ENCODE data around the gene STK32A. TPM values are rescaled to one million over a fixed set of nuclear protein-coding genes. Genes with fewer than 3 reads are reported as not detected.

STK32A gene
- total RNA-seq, 2 experiments from 2014 or later: not detected

- Histone ChIP-seq H3K4me3 (ENCODE audit: low read length) (no peak overlapping the region), H3K27ac (ENCODE audit: low read depth in 1 of 2, low read length in 2 of 2) (no peak overlapping the region), H3K36me3 (ENCODE audit: insufficient read depth, low read length) (no peaks in the 10 kb centered on the region), H3K9me3 (ENCODE audit: control insufficient read depth in 1 of 2, insufficient read depth in 1 of 2, low read length in 2 of 2) (no peaks in the 10 kb centered on the region), H3K27me3 (ENCODE audit: control insufficient read depth in 1 of 2, insufficient read depth in 2 of 2, low read length in 2 of 2) (no peaks in the 10 kb centered on the region), H3K4me1 (ENCODE audit: insufficient read depth, low read length) (no peaks in the 10 kb centered on the region)
- Mint-ChIP-seq H3K4me1 (ENCODE audit: low read depth) (no peaks in the 10 kb centered on the region), H3K4me3 (no peak overlapping the region), H3K27ac (no peak overlapping the region), H3K36me3 (ENCODE audit: low read depth) (no peaks in the 10 kb centered on the region), H3K27me3 (peaks cover 8% of the 10 kb centered on the region), H3K9me3 (no peaks in the 10 kb centered on the region)
- TF ChIP-seq, protein P1, sequence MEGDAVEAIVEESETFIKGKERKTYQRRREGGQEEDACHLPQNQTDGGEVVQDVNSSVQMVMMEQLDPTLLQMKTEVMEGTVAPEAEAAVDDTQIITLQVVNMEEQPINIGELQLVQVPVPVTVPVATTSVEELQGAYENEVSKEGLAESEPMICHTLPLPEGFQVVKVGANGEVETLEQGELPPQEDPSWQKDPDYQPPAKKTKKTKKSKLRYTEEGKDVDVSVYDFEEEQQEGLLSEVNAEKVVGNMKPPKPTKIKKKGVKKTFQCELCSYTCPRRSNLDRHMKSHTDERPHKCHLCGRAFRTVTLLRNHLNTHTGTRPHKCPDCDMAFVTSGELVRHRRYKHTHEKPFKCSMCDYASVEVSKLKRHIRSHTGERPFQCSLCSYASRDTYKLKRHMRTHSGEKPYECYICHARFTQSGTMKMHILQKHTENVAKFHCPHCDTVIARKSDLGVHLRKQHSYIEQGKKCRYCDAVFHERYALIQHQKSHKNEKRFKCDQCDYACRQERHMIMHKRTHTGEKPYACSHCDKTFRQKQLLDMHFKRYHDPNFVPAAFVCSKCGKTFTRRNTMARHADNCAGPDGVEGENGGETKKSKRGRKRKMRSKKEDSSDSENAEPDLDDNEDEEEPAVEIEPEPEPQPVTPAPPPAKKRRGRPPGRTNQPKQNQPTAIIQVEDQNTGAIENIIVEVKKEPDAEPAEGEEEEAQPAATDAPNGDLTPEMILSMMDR (IDR thresholded peaks at IDR 0.05): no peak
- CTCF ChIA-PET: no interaction called here
- intact Hi-C loops (cut with DNase I, micrococcal nuclease): no loop called here
- DNase-seq (no peak), ATAC-seq (ENCODE audit: poor library complexity) (no peak)
- POLR2A ChIA-PET: no interaction called here
Measured at GRCh38 chr5:147430628-147431027, 195.8 kb downstream of the STK32A start.

GRCh38 chr5:147431586-147431985, 196.8 kb downstream of the STK32A start:
- Histone ChIP-seq H3K27me3 (ENCODE audit: control insufficient read depth in 1 of 2, insufficient read depth in 2 of 2, low read length in 2 of 2) (no peaks in the 10 kb centered on the region), H3K4me3 (ENCODE audit: low read length) (no peak overlapping the region), H3K36me3 (ENCODE audit: insufficient read depth, low read length) (no peaks in the 10 kb centered on the region), H3K27ac (ENCODE audit: low read depth in 1 of 2, low read length in 2 of 2) (no peak overlapping the region), H3K4me1 (ENCODE audit: insufficient read depth, low read length) (no peaks in the 10 kb centered on the region), H3K9me3 (ENCODE audit: control insufficient read depth in 1 of 2, insufficient read depth in 1 of 2, low read length in 2 of 2) (no peaks in the 10 kb centered on the region)
- Mint-ChIP-seq H3K27ac (no peak overlapping the region), H3K9me3 (no peaks in the 10 kb centered on the region), H3K36me3 (ENCODE audit: low read depth) (no peaks in the 10 kb centered on the region), H3K27me3 (peaks cover 8% of the 10 kb centered on the region), H3K4me3 (no peak overlapping the region), H3K4me1 (ENCODE audit: low read depth) (no peaks in the 10 kb centered on the region)
- no peak for ATAC-seq (ENCODE audit: poor library complexity)
- TF ChIP-seq, protein P1 (IDR thresholded peaks at IDR 0.05): no peak
- POLR2A ChIA-PET: no interaction called here
- CTCF ChIA-PET: no interaction called here
- DNase-seq: no peak
- intact Hi-C loops (cut with DNase I, micrococcal nuclease): no loop called here

- ChIA-PET POLR2A (no interaction called here), CTCF (no interaction called here)
- H3K4me3 ChIP-seq (ENCODE audit: low read length): no peak overlapping the region
- peaks cover 8% of the 10 kb centered on the region for H3K27me3 Mint-ChIP-seq
- TF ChIP-seq, protein P1 (IDR thresholded peaks at IDR 0.05): no peak
- H3K9me3 ChIP-seq (ENCODE audit: control insufficient read depth in 1 of 2, insufficient read depth in 1 of 2, low read length in 2 of 2): no peaks in the 10 kb centered on the region
- no peaks in the 10 kb centered on the region for H3K4me1 Mint-ChIP-seq (ENCODE audit: low read depth)
- H3K9me3 Mint-ChIP-seq: no peaks in the 10 kb centered on the region
- H3K4me1 ChIP-seq (ENCODE audit: insufficient read depth, low read length): no peaks in the 10 kb centered on the region
- no peak for DNase-seq
- intact Hi-C loops (cut with DNase I, micrococcal nuclease): no loop called here
- no peak overlapping the region for H3K4me3 Mint-ChIP-seq
- no peaks in the 10 kb centered on the region for H3K27me3 ChIP-seq (ENCODE audit: control insufficient read depth in 1 of 2, insufficient read depth in 2 of 2, low read length in 2 of 2)
- no peak overlapping the region for H3K27ac ChIP-seq (ENCODE audit: low read depth in 1 of 2, low read length in 2 of 2)
- H3K36me3 Mint-ChIP-seq (ENCODE audit: low read depth): no peaks in the 10 kb centered on the region
- H3K27ac Mint-ChIP-seq: no peak overlapping the region
- no peaks in the 10 kb centered on the region for H3K36me3 ChIP-seq (ENCODE audit: insufficient read depth, low read length)
- ATAC-seq (ENCODE audit: poor library complexity): no peak
Measured at GRCh38 chr5:147432323-147432722, 197.5 kb downstream of the STK32A start.

Measured in CD4-positive, alpha-beta T cell (primary cell).